SK-N-SH (cell line): ENCODE data around the gene ZNF182. TPM values are rescaled to one million over a fixed set of nuclear protein-coding genes. Genes with fewer than 3 reads are reported as not detected.
"Not testable (repeated sequence)": the region's sequence is repeated elsewhere in the genome, so short reads cannot be mapped to it uniquely, and the experiment has no call there.

Experiments used
- CTCF ChIA-PET: fragments of 300-600, 350-600 bp; formaldehyde crosslinking; extraction: SDS; loops from one replicate; lab custom pipeline; 2021; lab: Yijun Ruan, JAX
- POLR2A ChIA-PET: fragments of 350-600 bp; sonication (Branson Sonifier 250); formaldehyde crosslinking; extraction: SDS; loops from one replicate; lab custom pipeline; 2020; ENCODE audit warnings: antibody characterized with exemption, inconsistent platforms; lab: Yijun Ruan, JAX
- DNase-seq: peaks from one replicate; pipeline ENCODE4 v3.0.0; 2012
- H2AFZ ChIP-seq: fragments of 200-600 bp; sonication (generic); 2 replicates; pipeline ENCODE4 v1.8.1; 2016; ENCODE audit warnings: antibody characterized with exemption, mild to moderate bottlenecking, low read depth
- H3F3A ChIP-seq: fragments of 200-600 bp; sonication (generic); replicated peaks from 2 replicates; pipeline ENCODE3; 2016; ENCODE audit warnings: antibody characterized with exemption, mild to moderate bottlenecking; ENCODE audit not compliant: insufficient read depth
- H3K27ac ChIP-seq, 2 experiments: fragments of 200-500 bp in 1 of 2; fragments of 200-600 bp in 1 of 2; sonication (Bioruptor generic) in 1 of 2; sonication (generic), shearing (Covaris generic) in 1 of 2; 2 replicates each; pipeline versions ENCODE4 v1.5.1 to v1.6.1; 2014 to 2016; ENCODE audit warnings: low read depth in 2 of 2, inconsistent platforms in 1 of 2, low read length in 1 of 2, mild to moderate bottlenecking in 1 of 2, mixed read lengths in 1 of 2
- H3K27me3 ChIP-seq: fragments of 200-600 bp; sonication (generic), shearing (Covaris generic); 2 replicates; pipeline ENCODE4 v1.6.1; 2016; ENCODE audit warnings: mixed run types; ENCODE audit not compliant: insufficient read depth
- H3K36me3 ChIP-seq, 2 experiments: fragments of 200-500 bp in 1 of 2; fragments of 200-600 bp in 1 of 2; sonication (Bioruptor generic) in 1 of 2; sonication (generic) in 1 of 2; replicated peaks in 1 of 2; 2 replicates each; pipeline versions ENCODE3 to v1.5.1; 2014 to 2016; ENCODE audit warnings: low read length in 1 of 2, mild to moderate bottlenecking in 1 of 2; ENCODE audit not compliant: insufficient read depth in 2 of 2, control insufficient read depth in 1 of 2
- H3K4me1 ChIP-seq, 2 experiments: fragments of 200-500 bp in 1 of 2; fragments of 200-600 bp in 1 of 2; sonication (Bioruptor generic) in 1 of 2; sonication (generic), shearing (Covaris generic) in 1 of 2; 2 replicates each; pipeline versions ENCODE4 v1.5.1 to v1.6.1; 2014 to 2016; ENCODE audit warnings: low read depth in 1 of 2, low read length in 1 of 2, mixed run types in 1 of 2; ENCODE audit not compliant: insufficient read depth in 2 of 2, control insufficient read depth in 1 of 2
- H3K4me2 ChIP-seq: fragments of 200-600 bp; sonication (generic), shearing (Covaris generic); 2 replicates; pipeline ENCODE4 v1.6.1; 2017; ENCODE audit warnings: mixed run types
- H3K4me3 ChIP-seq, 2 experiments: fragments of 200-500 bp in 1 of 2; fragments of 200-600 bp in 1 of 2; sonication (Bioruptor generic) in 1 of 2; sonication (generic), shearing (Covaris generic) in 1 of 2; 2 replicates each; pipeline versions ENCODE4 v1.5.1 to v1.8.1; 2014 to 2016; ENCODE audit warnings: low read depth in 2 of 2, inconsistent platforms in 1 of 2, low read length in 1 of 2, mild to moderate bottlenecking in 1 of 2, mixed read lengths in 1 of 2, moderate library complexity in 1 of 2
- H3K79me2 ChIP-seq: fragments of 200-600 bp; sonication (generic); 2 replicates; pipeline ENCODE4 v1.8.1; 2017; ENCODE audit warnings: mild to moderate bottlenecking; ENCODE audit not compliant: insufficient read depth
- H3K9ac ChIP-seq: fragments of 200-600 bp; sonication (generic); 2 replicates; pipeline ENCODE4 v1.6.1; 2017; ENCODE audit warnings: mixed run types
- H3K9me2 ChIP-seq: fragments of 200-600 bp; sonication (generic); 2 replicates; pipeline ENCODE4 v1.6.1; 2017; ENCODE audit warnings: mixed run types
- H3K9me3 ChIP-seq: fragments of 200-600 bp; sonication (generic); 2 replicates; pipeline ENCODE4 v1.6.1; 2017; ENCODE audit warnings: mixed run types, mild to moderate bottlenecking, moderate library complexity
- H4K20me1 ChIP-seq: fragments of 200-600 bp; sonication (generic); 2 replicates; pipeline ENCODE4 v1.6.1; 2017; ENCODE audit warnings: mild to moderate bottlenecking, mixed run types; ENCODE audit not compliant: insufficient read depth
- CHD2 ChIP-seq: fragments of 150-350 bp; IDR thresholded peaks from 2 replicates; pipeline ENCODE4 v1.6.1; 2018; ENCODE audit warnings: low read length; ENCODE audit not compliant: partially characterized antibody
- ELF1 ChIP-seq: IDR thresholded peaks from 2 replicates; pipeline ENCODE4 v1.4.0; 2012
- FOXJ3 ChIP-seq: sonication (generic); formaldehyde crosslinking; IDR thresholded peaks from 2 replicates; pipeline ENCODE4 v1.5.1; 2020; ENCODE audit warnings: mild to moderate bottlenecking, missing genetic modification reagents
- GABPA ChIP-seq: IDR thresholded peaks from 2 replicates; pipeline ENCODE4 v1.4.0; 2012; ENCODE audit warnings: low read depth, mild to moderate bottlenecking
- JUND ChIP-seq: IDR thresholded peaks from 2 replicates; pipeline ENCODE4 v1.4.0; 2012
- NFIC ChIP-seq: IDR thresholded peaks from 2 replicates; pipeline ENCODE4 v1.4.0; 2012; ENCODE audit warnings: borderline replicate concordance
- PBX3 ChIP-seq: IDR thresholded peaks from 2 replicates; pipeline ENCODE4; 2012
- POLR2AphosphoS5 ChIP-seq: IDR thresholded peaks from 2 replicates; pipeline ENCODE4 v1.6.1; 2012; ENCODE audit warnings: low read depth, low read length
- RCOR1 ChIP-seq: fragments of 150-350 bp; IDR thresholded peaks from 2 replicates; pipeline ENCODE4 v1.6.1; 2017; ENCODE audit warnings: antibody characterized with exemption, low read length
- RFX5 ChIP-seq: IDR thresholded peaks from 2 replicates; pipeline ENCODE4 v1.6.1; 2012; ENCODE audit warnings: mild to moderate bottlenecking, improper control_type of control experiment, low read length
- RXRA ChIP-seq: IDR thresholded peaks from 2 replicates; pipeline ENCODE4 v1.4.0; 2012; ENCODE audit warnings: low read depth, mild to moderate bottlenecking, borderline replicate concordance
- SIN3A ChIP-seq: IDR thresholded peaks from 2 replicates; pipeline ENCODE4 v1.6.1; 2012; ENCODE audit warnings: low read depth, mild to moderate bottlenecking, low read length, moderate library complexity, borderline replicate concordance
- SMC3 ChIP-seq: IDR thresholded peaks from 2 replicates; pipeline ENCODE4 v1.6.1; 2012; ENCODE audit warnings: low read depth, low read length, improper control_type of control experiment
- TCF12 ChIP-seq: IDR thresholded peaks from 2 replicates; pipeline ENCODE4 v1.4.0; 2012
- TEAD4 ChIP-seq: IDR thresholded peaks from 2 replicates; pipeline ENCODE4 v1.4.0; 2012; ENCODE audit warnings: mild to moderate bottlenecking, borderline replicate concordance; ENCODE audit not compliant: insufficient read depth
- WGBS: methylation state at CpG from one replicate; pipeline ENCODE4 v1.1.6; 2017; ENCODE audit warnings: low lambda C conversion rate; 5-methylcytosine and 5-hydroxymethylcytosine counted together
- polyA plus RNA-seq, 3 experiments: library from polyadenylated mRNA; depleted of rRNA; stranded (reverse); fragments of >200 nt; gene quantifications; 2 replicates each; pipeline ENCODE4 v1.2.3, GENCODE V29; 2012
- TF ChIP-seq, protein P1 (sequence below): IDR thresholded peaks from 2 replicates; pipeline ENCODE4 v1.4.0; 2012; ENCODE audit warnings: low read depth
- TF ChIP-seq, protein P2 (sequence below): IDR thresholded peaks from 2 replicates; pipeline ENCODE4 v1.4.0; 2012; ENCODE audit warnings: low read depth, borderline replicate concordance
- TF ChIP-seq, protein P3 (sequence below): fragments of 150-350 bp; IDR thresholded peaks from 2 replicates; pipeline ENCODE4 v1.6.1; 2017; ENCODE audit warnings: antibody characterized with exemption, low read length, low read depth, borderline replicate concordance

ZNF182 gene
- polyA plus RNA-seq, 1 of the 3 experiments (the other 2 are of a cell fraction) = 2.1 TPM

DNA sequence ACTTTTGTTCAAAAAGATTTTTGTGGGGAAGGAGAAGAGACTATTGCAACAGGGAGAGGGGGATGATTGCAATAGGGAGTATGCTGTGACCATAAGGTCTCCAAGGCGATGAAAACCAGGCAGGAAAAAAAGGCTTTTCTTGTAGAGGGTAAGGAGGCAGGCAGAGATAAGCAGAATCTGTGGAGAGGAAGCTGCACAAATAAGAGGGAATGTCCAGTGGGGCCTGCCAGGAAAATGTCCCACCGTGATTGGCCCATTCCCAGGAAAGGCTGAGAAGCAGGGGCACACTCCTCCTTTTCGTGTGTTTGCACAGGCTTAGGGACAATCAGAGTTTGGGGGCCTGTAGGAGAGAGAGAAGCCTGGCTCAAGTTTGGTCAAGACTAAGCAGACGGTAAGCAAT is 32.1 kb upstream of the ZNF182 start:
- H2AFZ ChIP-seq = no peak overlapping the region
- H3K36me3 ChIP-seq = no peaks in the 10 kb centered on the region
- H3K9me3 ChIP-seq = no peaks in the 10 kb centered on the region
- peaks cover 4% of the 10 kb centered on the region; the same call in 1 of the 2 replicates for H3K27me3 ChIP-seq
- H3K4me3 ChIP-seq = no peak overlapping the region
- CTCF ChIA-PET = interaction anchor here (2.4 kb wide), 1 partner anchor 9 kb away, joined by 16 read pairs; no protein-coding TSS in a partner anchor
- POLR2A ChIA-PET = no interaction called here
- H3K9ac ChIP-seq = no peak overlapping the region
- no peaks in the 10 kb centered on the region for H3F3A ChIP-seq
- no peak overlapping the region for H3K27ac ChIP-seq
- no peak for DNase-seq
- no peaks in the 10 kb centered on the region for H3K79me2 ChIP-seq
- no peaks in the 10 kb centered on the region for H4K20me1 ChIP-seq
- H3K4me2 ChIP-seq = no peak overlapping the region
- no peaks in the 10 kb centered on the region for H3K9me2 ChIP-seq
- TF ChIP-seq ELF1 (no peak), RCOR1 (no peak), SIN3A (no peak), FOXJ3 (CRISPR knock-in tag) (no peak), CHD2 (no peak), TEAD4 (no peak), JUND (no peak), NFIC (no peak), RXRA (no peak), RFX5 (no peak), PBX3 (no peak), GABPA (no peak), SMC3 (no peak), TCF12 (no peak), POLR2AphosphoS5 (no peak)
- TF ChIP-seq, protein P1, sequence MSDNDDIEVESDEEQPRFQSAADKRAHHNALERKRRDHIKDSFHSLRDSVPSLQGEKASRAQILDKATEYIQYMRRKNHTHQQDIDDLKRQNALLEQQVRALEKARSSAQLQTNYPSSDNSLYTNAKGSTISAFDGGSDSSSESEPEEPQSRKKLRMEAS = no peak
- TF ChIP-seq, protein P2, sequence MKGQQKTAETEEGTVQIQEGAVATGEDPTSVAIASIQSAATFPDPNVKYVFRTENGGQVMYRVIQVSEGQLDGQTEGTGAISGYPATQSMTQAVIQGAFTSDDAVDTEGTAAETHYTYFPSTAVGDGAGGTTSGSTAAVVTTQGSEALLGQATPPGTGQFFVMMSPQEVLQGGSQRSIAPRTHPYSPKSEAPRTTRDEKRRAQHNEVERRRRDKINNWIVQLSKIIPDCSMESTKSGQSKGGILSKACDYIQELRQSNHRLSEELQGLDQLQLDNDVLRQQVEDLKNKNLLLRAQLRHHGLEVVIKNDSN = no peak
- TF ChIP-seq, protein P3, sequence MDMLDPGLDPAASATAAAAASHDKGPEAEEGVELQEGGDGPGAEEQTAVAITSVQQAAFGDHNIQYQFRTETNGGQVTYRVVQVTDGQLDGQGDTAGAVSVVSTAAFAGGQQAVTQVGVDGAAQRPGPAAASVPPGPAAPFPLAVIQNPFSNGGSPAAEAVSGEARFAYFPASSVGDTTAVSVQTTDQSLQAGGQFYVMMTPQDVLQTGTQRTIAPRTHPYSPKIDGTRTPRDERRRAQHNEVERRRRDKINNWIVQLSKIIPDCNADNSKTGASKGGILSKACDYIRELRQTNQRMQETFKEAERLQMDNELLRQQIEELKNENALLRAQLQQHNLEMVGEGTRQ = no peak
- 21% methylated on average over 4 of the region's 4 CpGs for WGBS
- no peaks in the 10 kb centered on the region for H3K4me1 ChIP-seq

- H3K36me3 ChIP-seq, H2AFZ ChIP-seq, H3K9me2 ChIP-seq, H3K27me3 ChIP-seq, H4K20me1 ChIP-seq, H3K4me3 ChIP-seq, H3K9me3 ChIP-seq, H3K9ac ChIP-seq, H3K79me2 ChIP-seq, POLR2A ChIA-PET, H3K4me2 ChIP-seq, H3K27ac ChIP-seq, H3K4me1 ChIP-seq, H3F3A ChIP-seq, DNase-seq: not testable (repeated sequence)
- whole genome bisulfite sequencing = 27% methylated on average over 4 of the region's 10 CpGs
- CTCF ChIA-PET = interaction anchor here (1.4 kb wide), 2 partner anchors 10 to 199 kb away, joined by 3 read pairs; no protein-coding TSS in a partner anchor
Measured at GRCh38 chrX:48030641-48031173, 26.9 kb upstream of the ZNF182 start.
